Cardiac septum (tissue), 1 donor: ENCODE data around the gene RCOR1. TPM values are rescaled to one million over a fixed set of nuclear protein-coding genes. Genes with fewer than 3 reads are reported as not detected.
"Not testable (repeated sequence)": the region's sequence is repeated elsewhere in the genome, so short reads cannot be mapped to it uniquely, and the experiment has no call there.

ENCODE experiments used
- DNase-seq: peaks from one replicate; pipeline ENCODE4 v3.0.0-alpha.2; 2020; ENCODE audit warnings: low spot score
- intact Hi-C: fragments of 100-400 bp; cut with DNase I; formaldehyde crosslinking; loops from one replicate; pipeline ENCODE4 v1.14.0; 2022
- total RNA-seq: library from RNA; stranded (reverse); fragmentation: NEBNext Ultra II Directional; extraction: Animal tissue kit (Norgen Biotek cat#: 25700); gene quantifications from one replicate; pipeline ENCODE4 v1.2.1, GENCODE V29; 2021
- donor health status: DM: no; HTN: no; CAD: no.

Gene RCOR1
- total RNA-seq, 1 donor from 2014 or later, result 12.5 TPM

GRCh38 chr14:102759456-102760187 is 167.2 kb downstream of the RCOR1 start:
- intact Hi-C loops, result no loop called here
- DNase-seq, result no peak

- no peak for DNase-seq
- intact Hi-C loops, result no loop called here
These were observed 168.2 kb downstream of the RCOR1 start for GRCh38 chr14:102760496-102761193.

DNA sequence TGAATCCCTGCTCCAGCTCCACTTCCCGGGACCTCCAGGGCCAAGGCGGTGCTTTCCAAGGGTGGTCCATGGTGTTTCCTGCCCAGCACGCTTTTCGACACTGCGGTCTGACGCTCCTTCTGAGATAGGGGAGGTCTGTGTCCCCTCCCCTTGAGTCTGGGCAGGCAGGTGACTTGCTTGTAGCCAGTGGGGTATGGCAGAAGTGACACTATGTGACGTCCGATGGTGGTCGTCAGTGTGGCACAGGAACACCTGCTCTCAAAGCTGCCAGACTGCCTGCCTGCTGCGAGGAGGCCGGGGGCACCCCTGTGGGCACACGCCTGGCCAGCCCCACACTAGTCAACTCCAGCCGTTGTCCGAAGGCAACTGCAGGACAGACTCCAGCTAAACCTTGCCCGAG is 168.8 kb downstream of the RCOR1 start:
- intact Hi-C loops, result no loop called here
- no peak for DNase-seq

DNA sequence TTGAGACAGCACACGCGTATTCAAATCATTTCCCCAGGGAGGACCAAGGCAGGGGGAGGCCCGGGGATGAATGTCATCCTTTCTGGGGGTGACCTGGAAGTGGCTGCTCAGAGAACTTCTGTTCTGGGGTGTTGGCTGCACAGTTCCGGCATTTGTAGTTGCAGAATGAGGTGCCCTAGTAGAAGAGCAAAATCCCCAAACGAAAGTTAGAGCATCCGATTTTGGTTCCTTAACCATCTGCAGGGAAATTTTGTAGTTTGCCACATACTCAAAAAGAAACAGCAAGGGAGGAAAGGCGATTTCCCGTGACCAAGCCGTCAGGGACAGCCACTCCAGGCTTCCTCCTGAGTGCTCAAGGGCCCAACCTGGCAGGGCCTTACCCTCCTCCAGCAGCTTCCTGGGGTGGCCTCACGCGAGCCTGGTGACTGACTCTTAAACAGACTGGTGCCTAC is 171.8 kb downstream of the RCOR1 start:
- intact Hi-C loops, result no loop called here
- no peak for DNase-seq

DNA sequence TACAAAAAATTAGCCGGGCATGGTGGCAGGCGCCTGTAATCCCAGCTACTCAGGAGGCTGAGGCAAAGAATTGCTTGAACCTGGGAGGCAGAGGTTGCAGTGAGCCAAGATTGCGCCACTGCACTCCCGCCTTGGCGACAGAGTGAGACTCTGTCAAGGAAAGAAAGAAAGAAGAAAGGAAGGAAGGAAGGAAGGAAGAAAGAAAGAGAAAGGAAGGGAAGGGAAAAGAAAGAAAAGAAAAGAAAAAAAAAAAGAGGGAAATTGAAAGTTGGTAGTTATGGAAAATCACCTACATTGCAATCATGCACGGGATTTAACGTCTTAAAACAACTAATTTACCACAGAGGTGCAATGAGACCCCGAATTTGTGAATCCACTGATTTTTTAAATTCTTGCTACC is 173.3 kb downstream of the RCOR1 start:
- DNase-seq, intact Hi-C loops: not testable (repeated sequence)

DNA sequence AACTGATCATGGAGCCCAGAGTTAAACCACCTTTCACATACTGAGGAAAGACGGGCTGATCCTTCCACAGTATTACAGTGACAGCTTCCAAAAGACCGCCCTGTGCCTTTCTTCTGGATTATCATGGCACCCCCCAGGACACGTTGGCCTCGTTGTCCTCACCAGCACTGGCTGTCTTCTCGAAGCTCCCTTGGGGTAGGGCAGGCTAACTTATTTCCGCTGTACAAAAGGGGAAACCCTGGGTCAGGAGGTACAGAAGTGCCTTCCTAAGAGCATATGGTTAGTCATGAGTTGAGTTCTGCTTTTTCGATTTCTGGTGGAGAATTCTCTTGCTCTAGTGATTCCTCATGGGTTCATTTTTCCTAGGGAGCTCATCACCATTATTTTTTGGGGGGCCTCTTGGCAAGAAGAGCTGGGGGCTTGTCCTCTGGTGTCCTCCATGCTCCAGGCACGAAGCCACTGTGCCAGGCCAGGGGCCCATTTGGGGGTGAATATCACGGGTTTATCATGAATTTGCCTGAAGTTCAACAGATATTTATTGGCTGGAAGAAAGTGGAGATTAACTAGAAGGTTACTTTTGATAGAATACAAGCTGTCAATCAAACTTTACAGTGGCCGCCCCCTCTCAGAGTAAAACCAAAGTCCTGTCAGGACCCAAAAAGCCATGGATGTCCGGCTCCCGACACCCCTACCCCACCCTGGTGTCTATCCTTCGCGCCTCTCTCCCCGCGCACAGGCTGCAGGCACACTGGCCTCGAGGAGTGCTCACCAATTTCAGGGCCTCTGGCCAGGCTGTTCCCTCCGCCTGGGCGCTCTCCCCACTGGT is 176.0 kb downstream of the RCOR1 start:
- intact Hi-C loops, result no loop called here

DNA sequence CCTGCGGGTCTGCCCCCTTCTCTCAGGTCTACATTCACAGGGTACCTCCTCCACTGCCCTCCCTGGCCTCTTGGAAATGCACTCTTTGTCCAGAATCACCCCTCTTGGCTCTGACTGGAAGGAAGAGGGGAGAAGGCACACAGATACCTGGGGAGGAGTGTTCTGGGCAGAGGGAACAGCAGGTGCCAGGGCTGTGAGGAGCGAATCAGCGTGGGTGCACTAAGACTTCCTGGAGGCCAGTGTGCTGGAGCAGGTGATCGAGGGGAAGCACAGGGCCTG is 176.5 kb downstream of the RCOR1 start:
- DNase-seq, result no peak
- intact Hi-C loops, result no loop called here

More for the DNA sequence above, 176.0 kb downstream of the RCOR1 start:
- no peak for DNase-seq

- DNase-seq, result no peak
- intact Hi-C loops, result no loop called here
These were observed 178.0 kb downstream of the RCOR1 start for GRCh38 chr14:102770147-102771123.

GRCh38 chr14:102771144-102771543 is 178.7 kb downstream of the RCOR1 start:
- intact Hi-C loops, result no loop called here
- DNase-seq, result no peak

- intact Hi-C loops, result no loop called here
- no peak for DNase-seq
These were observed 180.5 kb downstream of the RCOR1 start for GRCh38 chr14:102772781-102773570.

- intact Hi-C loops, result loop anchor here (5.0 kb wide), 1 partner anchor 143 kb away; no protein-coding TSS in a partner anchor
These were observed 182.1 kb downstream of the RCOR1 start for GRCh38 chr14:102774391-102775153.

GRCh38 chr14:102775855-102776760 is 183.7 kb downstream of the RCOR1 start:
- intact Hi-C loops, result loop anchor here (5.0 kb wide), 1 partner anchor 141 kb away; no protein-coding TSS in a partner anchor
- DNase-seq, result no peak

More at GRCh38 chr14:102774391-102775153, 182.1 kb downstream of the RCOR1 start:
- DNase-seq, result no peak

GRCh38 chr14:102776761-102777710 is 184.6 kb downstream of the RCOR1 start, which contains the start of gene TRAF3:
TRAF3 (plus strand) TSS chr14:102777449; CDS start chr14:102870202, 92,753 bp downstream.
- peak; percentile 87 for DNase-seq
- intact Hi-C loops, result loop anchor here (5.0 kb wide), 1 partner anchor 140 kb away; no protein-coding TSS in a partner anchor

DNA sequence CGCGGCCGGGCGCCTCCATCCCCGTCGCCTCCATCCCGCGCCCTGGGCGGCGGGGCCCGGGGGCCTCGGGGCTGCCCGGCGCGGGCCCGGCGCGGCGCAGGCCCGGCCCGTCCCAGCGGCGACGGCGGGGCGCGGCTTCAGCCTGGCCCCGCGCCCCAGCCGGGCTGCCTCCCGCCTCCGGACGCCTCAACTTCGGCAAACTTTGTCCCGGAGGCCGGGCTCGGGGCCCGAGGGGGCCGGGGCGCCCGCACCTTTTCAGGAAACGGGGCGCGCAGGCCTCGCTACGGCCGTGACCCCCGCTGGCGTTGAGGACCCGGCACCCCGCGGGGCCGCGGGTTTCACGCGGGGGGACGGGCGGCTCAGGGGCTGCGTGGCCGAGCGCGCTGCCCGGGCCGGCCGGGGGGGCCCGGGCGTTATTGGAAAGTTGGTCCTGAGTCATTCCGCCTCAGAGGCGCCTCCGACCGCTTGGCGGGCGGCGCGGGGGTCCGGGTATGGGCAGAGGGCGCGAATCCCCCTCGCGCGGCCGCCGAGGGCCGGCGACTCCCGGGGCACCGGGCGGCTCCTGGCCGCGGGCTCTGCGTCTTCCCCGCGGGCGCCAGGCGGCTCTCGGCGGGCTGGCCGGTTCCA is 185.4 kb downstream of the RCOR1 start:
- intact Hi-C loops, result loop anchor here (5.0 kb wide), 1 partner anchor 139 kb away; no protein-coding TSS in a partner anchor
- peak; percentile 77 for DNase-seq
